CD4-positive, alpha-beta T cell (primary cell): ENCODE results near the gene FAM78A. TPM values are rescaled to one million over a fixed set of nuclear protein-coding genes. Genes with fewer than 3 reads are reported as not detected.
A peak's percentile ranks its signal among the peaks of the same experiment; 100 is the strongest.

Source experiments
- ATAC-seq: fragments of 200-7000 bp; cut with Tn5 transposase; one replicate; pipeline ENCODE4 v1.10.0; 2022; ENCODE audit warnings: mild to moderate bottlenecking; ENCODE audit not compliant: poor library complexity
- CTCF ChIA-PET: fragments of 350-600 bp; sonication (Branson Sonifier 250); formaldehyde crosslinking; loops from one replicate; lab custom pipeline; 2021; ENCODE audit warnings: antibody characterized with exemption, inconsistent platforms; lab: Charles Lee
- POLR2A ChIA-PET: fragments of 350-600 bp; sonication (Branson Sonifier 250); formaldehyde crosslinking; loops from one replicate; lab custom pipeline; 2021; ENCODE audit warnings: antibody characterized with exemption, inconsistent platforms; lab: Charles Lee
- DNase-seq, 14 experiments: peaks; one replicate each; pipeline ENCODE4 v3.0.0-alpha.2; 2013 to 2020; ENCODE audit warnings: mixed read lengths in 2 of 14
- H3K27ac ChIP-seq, 2 donors: one replicate each; pipeline versions ENCODE4 v1.5.1 to v1.7.0; 2013; ENCODE audit warnings: low read length in 2 of 2, low read depth in 1 of 2, mild to moderate bottlenecking in 1 of 2
- H3K27me3 ChIP-seq, 2 experiments: 1 replicate in 1 of 2; 2 replicates in 1 of 2; pipeline versions ENCODE4 v1.6.1 to v1.7.0; 2013; ENCODE audit warnings: low read length in 2 of 2, control low read depth in 1 of 2, mild to moderate bottlenecking in 1 of 2, moderate library complexity in 1 of 2; ENCODE audit not compliant: insufficient read depth in 2 of 2, control insufficient read depth in 1 of 2
- H3K36me3 ChIP-seq: one replicate; pipeline ENCODE4 v1.6.1; 2013; ENCODE audit warnings: low read length, control low read depth; ENCODE audit not compliant: insufficient read depth
- H3K4me1 ChIP-seq: one replicate; pipeline ENCODE4 v1.6.1; 2013; ENCODE audit warnings: low read length, control low read depth; ENCODE audit not compliant: insufficient read depth
- H3K4me3 ChIP-seq: one replicate; pipeline ENCODE4 v1.5.1; 2013; ENCODE audit warnings: mild to moderate bottlenecking, low read length, moderate library complexity
- H3K9me3 ChIP-seq, 2 experiments: 1 replicate in 1 of 2; 2 replicates in 1 of 2; pipeline versions ENCODE4 v1.6.1 to v1.7.0; 2013; ENCODE audit warnings: low read length in 2 of 2, mild to moderate bottlenecking in 2 of 2, control low read depth in 1 of 2, moderate library complexity in 1 of 2; ENCODE audit not compliant: control insufficient read depth in 1 of 2, insufficient read depth in 1 of 2
- H3K27ac Mint-ChIP-seq: one replicate; pipeline ENCODE4 v1.8.0; 2020; ENCODE audit warnings: mixed read lengths
- H3K27me3 Mint-ChIP-seq: one replicate; pipeline ENCODE4 v1.8.0; 2021; ENCODE audit warnings: mixed read lengths
- H3K36me3 Mint-ChIP-seq: one replicate; pipeline ENCODE4 v1.8.0; 2021; ENCODE audit warnings: low read depth, mixed read lengths
- H3K4me1 Mint-ChIP-seq: one replicate; pipeline ENCODE4 v1.8.0; 2021; ENCODE audit warnings: low read depth, mixed read lengths
- H3K4me3 Mint-ChIP-seq: one replicate; pipeline ENCODE4 v1.8.0; 2020; ENCODE audit warnings: mild to moderate bottlenecking, mixed read lengths
- H3K9me3 Mint-ChIP-seq: one replicate; pipeline ENCODE4 v1.8.0; 2020; ENCODE audit warnings: mixed read lengths
- intact Hi-C, 2 experiments: fragments of 100-400 bp; cut with DNase I in 1 of 2; cut with micrococcal nuclease in 1 of 2; formaldehyde crosslinking; loops; one replicate each; pipeline versions ENCODE4 v1.15.1 to v1.9.0; 2023 to 2025; cut with DNase I, micrococcal nuclease
- total RNA-seq, 174 experiments: library from RNA in 2 of 174; stranded (reverse) in 2 of 174; gene quantifications; one replicate each; pipeline ENCODE4 v1.2.3 and lab custom pipeline; 2021 to 2026
- TF ChIP-seq, protein P1 (sequence below): fragments of 200-600 bp; IDR thresholded peaks from one replicate; pipeline ENCODE4 v1.8.0; 2022; ENCODE audit warnings: antibody characterized with exemption, mild to moderate bottlenecking

Gene FAM78A
- total RNA-seq, 2 experiments from 2014 or later = 62.4 to 62.7 TPM

DNA sequence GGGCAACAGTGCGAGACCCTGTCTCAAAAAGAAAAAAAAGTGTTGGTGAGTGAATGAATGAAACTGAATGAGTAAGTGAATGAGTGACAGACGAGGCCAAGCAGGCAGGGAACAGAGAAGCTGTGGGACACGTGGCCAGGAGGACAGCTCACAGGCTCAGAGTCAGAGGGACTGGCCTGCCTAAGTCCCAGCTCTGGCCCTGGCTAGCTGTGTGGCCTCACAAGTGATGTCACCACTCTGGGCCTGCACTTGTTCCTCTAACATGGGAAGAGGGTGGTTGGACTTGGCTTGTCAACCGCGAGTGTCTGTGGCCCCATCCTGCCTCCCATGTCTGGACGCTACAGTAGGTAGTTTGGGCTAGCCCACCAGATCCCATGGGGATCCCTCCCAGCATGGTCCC lies 8.5 kb upstream of the FAM78A start:
- ATAC-seq = no peak
- Mint-ChIP-seq H3K4me3 (no peak overlapping the region), H3K36me3 (no peaks in the 10 kb centered on the region), H3K4me1 (peaks cover 18% of the 10 kb centered on the region), H3K9me3 (no peaks in the 10 kb centered on the region), H3K27me3 (no peaks in the 10 kb centered on the region), H3K27ac (no peak overlapping the region)
- H3K9me3 ChIP-seq = no peaks in the 10 kb centered on the region
- DNase-seq = peak in 1 of 14 experiments; percentile 22
- H3K36me3 ChIP-seq = no peaks in the 10 kb centered on the region
- intact Hi-C loops = loop anchor here in 1 of 2 experiments (5.0 kb wide), 1 partner anchor 52 kb away; no protein-coding TSS in a partner anchor
- ChIA-PET POLR2A (interaction anchor here (0.5 to 0.6 kb wide), 2 partner anchors 76 to 285 kb away, joined by 3 read pairs; no protein-coding TSS in a partner anchor), CTCF (no interaction called here)
- TF ChIP-seq, protein P1, sequence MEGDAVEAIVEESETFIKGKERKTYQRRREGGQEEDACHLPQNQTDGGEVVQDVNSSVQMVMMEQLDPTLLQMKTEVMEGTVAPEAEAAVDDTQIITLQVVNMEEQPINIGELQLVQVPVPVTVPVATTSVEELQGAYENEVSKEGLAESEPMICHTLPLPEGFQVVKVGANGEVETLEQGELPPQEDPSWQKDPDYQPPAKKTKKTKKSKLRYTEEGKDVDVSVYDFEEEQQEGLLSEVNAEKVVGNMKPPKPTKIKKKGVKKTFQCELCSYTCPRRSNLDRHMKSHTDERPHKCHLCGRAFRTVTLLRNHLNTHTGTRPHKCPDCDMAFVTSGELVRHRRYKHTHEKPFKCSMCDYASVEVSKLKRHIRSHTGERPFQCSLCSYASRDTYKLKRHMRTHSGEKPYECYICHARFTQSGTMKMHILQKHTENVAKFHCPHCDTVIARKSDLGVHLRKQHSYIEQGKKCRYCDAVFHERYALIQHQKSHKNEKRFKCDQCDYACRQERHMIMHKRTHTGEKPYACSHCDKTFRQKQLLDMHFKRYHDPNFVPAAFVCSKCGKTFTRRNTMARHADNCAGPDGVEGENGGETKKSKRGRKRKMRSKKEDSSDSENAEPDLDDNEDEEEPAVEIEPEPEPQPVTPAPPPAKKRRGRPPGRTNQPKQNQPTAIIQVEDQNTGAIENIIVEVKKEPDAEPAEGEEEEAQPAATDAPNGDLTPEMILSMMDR = no peak
- peaks cover 15% of the 10 kb centered on the region for H3K4me1 ChIP-seq
- H3K4me3 ChIP-seq = no peak overlapping the region
- no peak overlapping the region for H3K27ac ChIP-seq
- peaks cover 0 to 10% of the 10 kb centered on the region in 2 experiments for H3K27me3 ChIP-seq

DNA sequence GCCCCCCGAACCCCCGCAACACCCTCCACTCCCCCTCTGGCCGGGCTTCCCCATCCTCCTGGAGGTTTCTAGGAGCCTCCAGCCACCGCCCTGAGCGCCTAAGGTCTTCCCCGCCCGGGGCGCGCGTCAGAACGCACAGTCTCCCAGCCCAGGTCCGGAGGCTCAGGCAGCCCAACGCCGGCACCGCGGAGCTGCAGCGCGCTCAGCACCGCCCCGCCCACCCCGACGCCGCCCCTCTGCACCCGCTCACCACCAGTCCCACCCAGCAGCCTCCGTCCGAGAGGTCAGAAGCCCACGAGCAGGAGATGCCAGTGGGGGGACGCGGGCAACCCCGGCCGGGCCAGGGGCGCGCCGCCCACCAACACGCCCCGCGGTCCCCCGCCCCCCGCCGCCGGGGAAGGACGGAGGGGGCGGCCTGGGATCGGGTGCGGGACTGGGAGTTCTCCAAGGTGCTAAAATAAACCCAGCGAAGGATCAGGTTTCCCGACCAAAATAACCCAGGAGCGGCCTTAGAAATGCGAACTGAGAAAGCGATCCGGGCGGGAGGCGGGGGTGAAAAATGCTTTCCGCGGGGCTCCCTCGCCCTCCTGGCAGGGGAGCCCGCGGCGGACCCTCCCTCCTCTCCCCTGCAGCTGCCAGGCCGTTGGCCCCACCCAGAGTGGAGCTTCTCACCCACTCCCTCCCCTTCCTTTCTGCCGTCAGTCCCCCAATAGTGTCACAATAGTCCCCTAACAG lies 6.5 kb upstream of the FAM78A start:
- DNase-seq (peak in 3 of 14 experiments; percentile 29 to 45 (median 34)), ATAC-seq (no peak)
- Mint-ChIP-seq H3K4me3 (peak overlapping the region; percentile 66), H3K27me3 (no peaks in the 10 kb centered on the region), H3K9me3 (no peaks in the 10 kb centered on the region), H3K4me1 (peaks cover 36% of the 10 kb centered on the region), H3K36me3 (peaks cover 4% of the 10 kb centered on the region), H3K27ac (no peak overlapping the region)
- intact Hi-C loops = loop anchor here in 1 of 2 experiments (5.0 kb wide), 1 partner anchor 54 kb away; no protein-coding TSS in a partner anchor
- POLR2A ChIA-PET = interaction anchor here (0.7 to 0.8 kb wide), 3 partner anchors 14 to 986 kb away, joined by 3 to 5 read pairs (median 3); no protein-coding TSS in a partner anchor
- TF ChIP-seq, protein P1 = no peak
- Histone ChIP-seq H3K9me3 (no peaks in the 10 kb centered on the region), H3K36me3 (no peaks in the 10 kb centered on the region), H3K27ac (no peak overlapping the region), H3K4me1 (peaks cover 34% of the 10 kb centered on the region), H3K4me3 (no peak overlapping the region), H3K27me3 (peaks cover 0 to 10% of the 10 kb centered on the region in 2 experiments)
- CTCF ChIA-PET = no interaction called here

DNA sequence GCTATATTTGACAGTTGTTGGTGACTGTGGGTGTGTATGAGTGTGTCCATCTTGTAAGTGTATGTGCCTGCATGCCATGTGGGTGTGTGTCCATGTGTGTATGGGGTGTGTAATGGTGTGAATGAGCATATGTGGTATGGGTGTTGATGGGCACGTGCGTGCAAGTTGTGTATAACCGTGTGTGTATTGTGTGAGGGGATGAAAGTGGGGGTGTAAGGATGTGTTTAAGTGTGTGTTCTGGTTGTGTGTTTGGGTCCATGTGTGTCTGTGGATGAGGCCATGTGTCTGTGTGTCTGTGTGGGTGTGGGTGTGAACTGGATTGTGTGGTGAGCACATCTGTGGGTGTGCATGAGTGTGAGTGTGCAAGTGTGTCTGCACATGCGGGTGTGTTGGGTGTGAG lies 5.9 kb upstream of the FAM78A start:
- H3K36me3 ChIP-seq = no peaks in the 10 kb centered on the region
- no peak for DNase-seq
- ATAC-seq = no peak
- no peak overlapping the region for H3K27ac Mint-ChIP-seq
- intact Hi-C loops = loop anchor here in 1 of 2 experiments (5.0 kb wide), 1 partner anchor 55 kb away; no protein-coding TSS in a partner anchor
- H3K27ac ChIP-seq = no peak overlapping the region
- H3K4me1 ChIP-seq = peaks cover 34% of the 10 kb centered on the region
- H3K27me3 ChIP-seq = peaks cover 0 to 10% of the 10 kb centered on the region in 2 experiments
- peak overlapping the region; percentile 35 for H3K4me3 Mint-ChIP-seq
- ChIA-PET POLR2A (no interaction called here), CTCF (interaction anchor here (1.4 kb wide), 1 partner anchor 102 kb away, joined by 3 read pairs; no protein-coding TSS in a partner anchor)
- TF ChIP-seq, protein P1 = no peak
- H3K36me3 Mint-ChIP-seq = peaks cover 5% of the 10 kb centered on the region
- no peaks in the 10 kb centered on the region for H3K9me3 ChIP-seq
- no peaks in the 10 kb centered on the region for H3K9me3 Mint-ChIP-seq
- no peak overlapping the region for H3K4me3 ChIP-seq
- H3K4me1 Mint-ChIP-seq = peaks cover 36% of the 10 kb centered on the region
- H3K27me3 Mint-ChIP-seq = no peaks in the 10 kb centered on the region
